GM21367 (cell line): Measurements from ENCODE around the gene IMPDH2.

ENCODE experiments used
- ATAC-seq: cut with Tn5 transposase; IDR thresholded peaks from one replicate; pipeline ENCODE4 v1.9.1; 2021; ENCODE audit not compliant: unreplicated experiment

Gene IMPDH2

GRCh38 chr3:49028673-49029562 lies at the start of gene IMPDH2:
Gene IMPDH2 (minus strand): TSS chr3:49029398. CDS start chr3:49029350, 48 bp downstream.
- peak; percentile 77 for ATAC-seq

GRCh38 chr3:49076646-49077045 lies 47.4 kb upstream of the IMPDH2 start:
- no peak for ATAC-seq

- no peak for ATAC-seq
Measured at GRCh38 chr3:49076116-49076515, 46.9 kb upstream of the IMPDH2 start.

GRCh38 chr3:49058011-49058410 lies 28.8 kb upstream of the IMPDH2 start:
- ATAC-seq, result no peak

GRCh38 chr3:49057268-49057667 lies 28.1 kb upstream of the IMPDH2 start:
- no peak for ATAC-seq

GRCh38 chr3:49054344-49054862 lies 25.2 kb upstream of the IMPDH2 start:
- no peak for ATAC-seq

GRCh38 chr3:49053543-49053942 lies 24.3 kb upstream of the IMPDH2 start:
- no peak for ATAC-seq

- no peak for ATAC-seq
Measured at GRCh38 chr3:49035281-49035680, 6.1 kb upstream of the IMPDH2 start.

GRCh38 chr3:49034650-49035049 lies 5.5 kb upstream of the IMPDH2 start:
- ATAC-seq, result no peak

GRCh38 chr3:49032646-49033304 lies 3.6 kb upstream of the IMPDH2 start:
- ATAC-seq, result no peak

GRCh38 chr3:49030321-49030720 lies 1.1 kb upstream of the IMPDH2 start:
- no peak for ATAC-seq

GRCh38 chr3:49029563-49029884 lies 326 bp upstream of the IMPDH2 start:
- ATAC-seq, result no peak

- ATAC-seq, result no peak
Measured at GRCh38 chr3:49028298-49028672, 913 bp downstream of the IMPDH2 start.

- ATAC-seq, result no peak
Measured at GRCh38 chr3:49027634-49028033, 1.6 kb downstream of the IMPDH2 start.

- no peak for ATAC-seq
Measured at GRCh38 chr3:49026536-49026935, 2.7 kb downstream of the IMPDH2 start.

GRCh38 chr3:49025793-49026520 lies 3.2 kb downstream of the IMPDH2 start:
- no peak for ATAC-seq

GRCh38 chr3:49025005-49025792 lies 4.0 kb downstream of the IMPDH2 start:
- ATAC-seq, result no peak

GRCh38 chr3:49024449-49024848 lies 4.7 kb downstream of the IMPDH2 start:
- no peak for ATAC-seq

- ATAC-seq, result no peak
Measured at GRCh38 chr3:49023775-49024174, 5.4 kb downstream of the IMPDH2 start.

GRCh38 chr3:49022688-49023171 lies 6.5 kb downstream of the IMPDH2 start:
- ATAC-seq, result no peak
